NT2/D1 (cell line): ENCODE data around the gene STPG2.

Experiments
- SUZ12 ChIP-seq: IDR thresholded peaks from 2 replicates; pipeline ENCODE4 v1.6.1; 2011; ENCODE audit not compliant: insufficient read length, insufficient read depth; ENCODE audit errors: extremely low read depth
- YY1 ChIP-seq: IDR thresholded peaks from 2 replicates; pipeline ENCODE4 v1.6.1; 2011; ENCODE audit not compliant: insufficient read length, insufficient read depth
- ZNF274 ChIP-seq: IDR thresholded peaks from 2 replicates; pipeline ENCODE4 v1.6.1; 2011; ENCODE audit warnings: mild to moderate bottlenecking, low read depth, low read length

DNA sequence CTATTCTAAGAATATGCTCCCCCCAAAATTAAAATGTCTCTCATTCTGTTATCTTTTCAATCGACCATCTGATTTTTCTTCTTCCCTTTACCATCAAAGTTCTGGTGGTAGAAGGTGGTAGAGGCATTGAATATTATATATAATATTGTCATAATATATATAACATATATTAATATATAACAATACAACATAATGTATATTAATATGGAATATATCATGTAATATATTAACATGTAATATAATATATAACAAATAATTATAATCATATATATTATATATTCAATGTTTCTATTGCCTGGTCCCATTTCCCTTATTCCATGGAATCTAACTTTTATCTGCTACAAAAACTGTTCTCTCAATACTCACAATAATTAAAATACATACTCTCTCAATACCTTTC, 40.6 kb downstream of the STPG2 start:
- TF ChIP-seq YY1 (no peak), ZNF274 (no peak), SUZ12 (no peak)
